Right lobe of liver (tissue), 6 donors: ENCODE data around the gene RPL11. TPM values are rescaled to one million over a fixed set of nuclear protein-coding genes. Genes with fewer than 3 reads are reported as not detected.
"Not testable (repeated sequence)": the region's sequence is repeated elsewhere in the genome, so short reads cannot be mapped to it uniquely, and the experiment has no call there.

Source experiments
- ATAC-seq, 4 donors: fragments of 200-7000 bp; cut with Tn5 transposase; one replicate each; pipeline ENCODE4 v1.9.1; 2020; ENCODE audit warnings: mild to moderate bottlenecking in 4 of 4, moderate library complexity in 4 of 4
- DNase-seq, 3 donors: peaks; one replicate each; pipeline ENCODE4 v3.0.0-alpha.2; 2020
- H3K27ac ChIP-seq, 3 donors: fragments of 200-600 bp; one replicate each; pipeline ENCODE4 v1.8.0; 2022
- H3K27me3 ChIP-seq, 2 donors: fragments of 200-600 bp; one replicate each; pipeline ENCODE4 v1.8.0; 2022
- H3K36me3 ChIP-seq, 4 donors: fragments of 200-600 bp; sonication (generic) in 1 of 4; one replicate each; pipeline versions ENCODE4 v1.5.1 to v1.8.0; 2017 to 2022; ENCODE audit warnings: control low read depth in 1 of 4
- H3K4me1 ChIP-seq, 4 donors: fragments of 200-600 bp; sonication (generic) in 1 of 4; one replicate each; pipeline versions ENCODE4 v1.5.1 to v1.8.0; 2017 to 2022; ENCODE audit warnings: control low read depth in 1 of 4
- H3K4me3 ChIP-seq, 3 donors: fragments of 200-600 bp; one replicate each; pipeline ENCODE4 v1.8.0; 2022
- H3K9me3 ChIP-seq, 4 donors: fragments of 200-600 bp; sonication (generic) in 1 of 4; one replicate each; pipeline versions ENCODE4 v1.5.1 to v1.8.0; 2017 to 2022; ENCODE audit warnings: control low read depth in 1 of 4
- CTCF ChIP-seq, 4 donors: fragments of 200-600 bp in 3 of 4; fragments of 450-650 bp in 1 of 4; IDR thresholded peaks; one replicate each; pipeline versions ENCODE4 v1.5.1 to v1.8.0; 2016 to 2022; ENCODE audit warnings: antibody characterized with exemption in 4 of 4, mild to moderate bottlenecking in 2 of 4
- POLR2A ChIP-seq: fragments of 450-650 bp; IDR thresholded peaks from one replicate; pipeline ENCODE4 v1.6.1; 2017; ENCODE audit warnings: antibody characterized with exemption, mild to moderate bottlenecking
- WGBS: methylation state at CpG from one replicate; pipeline ENCODE4 v1.1.6; 2018; ENCODE audit warnings: low coverage, low lambda C conversion rate; ENCODE audit not compliant: insufficient coverage; ENCODE audit errors: missing lambda C conversion rate; 5-methylcytosine and 5-hydroxymethylcytosine counted together
- intact Hi-C, 2 donors: fragments of 100-400 bp; cut with DNase I; formaldehyde crosslinking; loops; one replicate each; pipeline versions ENCODE4 v1.11.2 to v1.14.1; 2022
- total RNA-seq, 6 experiments: library from RNA; depleted of rRNA in 2 of 6; stranded (reverse); fragments of >200 nt in 2 of 6; fragmentation: NEBNext Ultra II Directional in 3 of 6; extraction: Animal tissue kit (Norgen Biotek cat#: 25700) in 3 of 6; gene quantifications; one replicate each; pipeline versions ENCODE4 v1.1.0 to v1.2.4, GENCODE V29; 2016 to 2023
- donor health status: DM: no; HTN: yes; CAD: no.
- donor health status: DM: no; HTN: no; CAD: no.
- donor health status: DM: no; HTN: no; CAD: no.
- donor health status: DM: no; HTN: yes; CAD: no.
- donor health status: DM: no; HTN: yes; CAD: no.

The RPL11 gene
- total RNA-seq, 6 experiments from 2014 or later, result 341 to 471 (median 405) TPM

DNA sequence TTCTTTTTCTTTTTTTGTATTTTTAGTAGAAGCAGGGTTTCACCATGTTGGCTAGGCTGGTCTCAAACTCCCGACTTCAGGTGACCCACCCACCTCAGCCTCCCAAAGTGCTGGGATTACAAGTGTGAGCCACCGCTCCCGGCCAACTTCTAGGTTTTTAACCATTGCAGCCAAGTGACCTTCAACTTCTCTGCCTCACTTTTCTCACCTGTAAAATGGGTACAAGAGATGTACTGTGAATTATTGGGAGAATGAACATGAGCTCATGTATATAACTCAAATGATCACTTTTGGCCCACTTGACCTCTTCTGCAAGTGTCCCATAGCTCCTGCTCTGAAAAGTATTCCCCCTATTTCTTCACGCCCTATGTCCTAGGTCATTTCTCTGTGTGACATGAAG is 11.8 kb upstream of the RPL11 start:
- no peak for DNase-seq
- Histone ChIP-seq H3K27me3 (no peaks in the 10 kb centered on the region), H3K27ac (no peak overlapping the region), H3K4me1 (no peaks in the 10 kb centered on the region), H3K36me3 (no peaks in the 10 kb centered on the region), H3K4me3 (no peak overlapping the region), H3K9me3 (no peaks in the 10 kb centered on the region)
- WGBS, result 100% methylated on average over 1 of the region's 4 CpGs
- no peak for TF ChIP-seq POLR2A
- no peak for TF ChIP-seq CTCF (IDR thresholded peaks at IDR 0.05)
- ATAC-seq, result no peak
- intact Hi-C loops, result no loop called here

DNA sequence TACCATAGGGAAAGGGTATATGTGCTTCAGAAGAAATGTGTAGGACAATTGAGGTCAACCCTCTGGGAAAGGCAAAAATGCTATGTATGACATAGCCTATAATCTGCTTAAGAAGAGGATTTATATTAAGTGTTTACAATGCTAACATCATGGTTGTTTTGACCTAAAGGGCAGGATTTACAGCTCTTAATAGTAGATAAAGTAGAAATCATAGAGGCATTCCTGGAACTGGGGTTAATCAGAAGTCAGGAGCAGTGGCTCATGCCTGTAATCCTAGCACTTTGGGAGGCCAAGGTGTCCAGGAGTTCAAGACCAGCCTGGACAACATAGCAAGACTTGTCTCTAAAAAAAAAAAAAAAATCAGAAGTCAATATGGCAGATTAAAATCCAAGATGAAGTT is 8.7 kb upstream of the RPL11 start:
- Histone ChIP-seq H3K27ac (no peak overlapping the region), H3K9me3 (no peaks in the 10 kb centered on the region), H3K27me3 (no peaks in the 10 kb centered on the region), H3K4me1 (no peaks in the 10 kb centered on the region), H3K36me3 (no peaks in the 10 kb centered on the region), H3K4me3 (no peak overlapping the region)
- no peak for ATAC-seq
- TF ChIP-seq CTCF (IDR thresholded peaks at IDR 0.05), result no peak
- no peak for TF ChIP-seq POLR2A
- intact Hi-C loops, result no loop called here
- DNase-seq, result no peak

DNA sequence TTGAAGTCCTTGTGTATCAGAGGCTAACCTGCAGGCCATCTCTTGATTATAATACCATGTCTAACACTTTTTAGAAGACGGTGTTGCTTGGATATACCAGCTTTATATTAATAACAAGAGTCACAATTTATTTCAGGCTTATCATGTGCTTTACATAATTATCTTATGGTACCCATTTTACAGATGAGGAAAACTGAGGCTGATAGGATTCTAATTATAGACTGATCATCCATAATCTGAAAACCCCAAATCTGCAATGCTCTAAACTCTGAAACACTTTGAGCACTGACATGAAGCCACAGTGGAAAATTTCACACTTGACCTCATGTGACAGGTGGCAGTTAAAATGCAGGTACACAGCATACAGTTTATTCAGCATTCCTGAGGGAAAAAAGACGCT is 7.2 kb upstream of the RPL11 start:
- DNase-seq (no peak), ATAC-seq (no peak)
- H3K27me3 ChIP-seq, result no peaks in the 10 kb centered on the region
- H3K36me3 ChIP-seq, result no peaks in the 10 kb centered on the region
- H3K4me3 ChIP-seq, result no peak overlapping the region
- no peaks in the 10 kb centered on the region for H3K9me3 ChIP-seq
- no peaks in the 10 kb centered on the region for H3K4me1 ChIP-seq
- 45% methylated on average over 2 of the region's 2 CpGs for WGBS
- H3K27ac ChIP-seq, result no peak overlapping the region
- TF ChIP-seq CTCF (IDR thresholded peaks at IDR 0.05) (no peak), POLR2A (no peak)
- intact Hi-C loops, result no loop called here

DNA sequence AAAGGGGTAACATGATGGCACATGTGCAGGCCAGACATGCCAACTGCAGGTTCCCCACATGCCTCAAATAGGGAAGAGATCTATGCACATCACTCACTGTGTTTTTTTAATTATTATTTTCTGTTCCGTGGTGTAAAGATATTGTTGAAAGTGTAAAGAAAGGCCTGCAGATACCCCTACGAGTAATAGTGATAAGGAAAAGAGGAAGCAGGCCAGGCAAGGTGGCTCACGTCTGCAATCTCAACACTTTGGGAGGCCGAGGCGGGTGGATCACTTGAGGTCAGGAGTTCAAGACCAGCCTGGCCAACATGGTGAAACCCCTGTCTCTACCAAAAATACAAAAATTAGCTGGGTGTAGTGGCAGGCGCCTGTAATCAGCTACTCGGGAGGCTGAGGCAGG is 6.4 kb upstream of the RPL11 start:
- DNase-seq, ATAC-seq: not testable (repeated sequence)

GRCh38 chr1:23687680-23688079 is 3.9 kb upstream of the RPL11 start:
- H3K36me3 ChIP-seq, H3K4me3 ChIP-seq, H3K4me1 ChIP-seq, H3K27ac ChIP-seq, H3K9me3 ChIP-seq, H3K27me3 ChIP-seq, intact Hi-C loops, DNase-seq, ATAC-seq: not testable (repeated sequence)
- 59% methylated on average over 3 of the region's 3 CpGs for WGBS

More for the DNA sequence above, 6.4 kb upstream of the RPL11 start:
- H3K27ac ChIP-seq, H3K36me3 ChIP-seq, H3K4me3 ChIP-seq, intact Hi-C loops, H3K27me3 ChIP-seq, H3K4me1 ChIP-seq, H3K9me3 ChIP-seq: not testable (repeated sequence)
- WGBS, result 70% methylated on average over 7 of the region's 7 CpGs

- intact Hi-C loops, H3K27me3 ChIP-seq, DNase-seq, H3K4me3 ChIP-seq, H3K9me3 ChIP-seq, ATAC-seq, H3K36me3 ChIP-seq, H3K4me1 ChIP-seq, H3K27ac ChIP-seq: not testable (repeated sequence)
- WGBS, result no CpG with 5 or more reads among the region's 33 CpGs
Observed at GRCh38 chr1:23688281-23688680, 3.3 kb upstream of the RPL11 start.
